ENCODE measurements around the gene SPATC1L.

SPATC1L gene

DNA sequence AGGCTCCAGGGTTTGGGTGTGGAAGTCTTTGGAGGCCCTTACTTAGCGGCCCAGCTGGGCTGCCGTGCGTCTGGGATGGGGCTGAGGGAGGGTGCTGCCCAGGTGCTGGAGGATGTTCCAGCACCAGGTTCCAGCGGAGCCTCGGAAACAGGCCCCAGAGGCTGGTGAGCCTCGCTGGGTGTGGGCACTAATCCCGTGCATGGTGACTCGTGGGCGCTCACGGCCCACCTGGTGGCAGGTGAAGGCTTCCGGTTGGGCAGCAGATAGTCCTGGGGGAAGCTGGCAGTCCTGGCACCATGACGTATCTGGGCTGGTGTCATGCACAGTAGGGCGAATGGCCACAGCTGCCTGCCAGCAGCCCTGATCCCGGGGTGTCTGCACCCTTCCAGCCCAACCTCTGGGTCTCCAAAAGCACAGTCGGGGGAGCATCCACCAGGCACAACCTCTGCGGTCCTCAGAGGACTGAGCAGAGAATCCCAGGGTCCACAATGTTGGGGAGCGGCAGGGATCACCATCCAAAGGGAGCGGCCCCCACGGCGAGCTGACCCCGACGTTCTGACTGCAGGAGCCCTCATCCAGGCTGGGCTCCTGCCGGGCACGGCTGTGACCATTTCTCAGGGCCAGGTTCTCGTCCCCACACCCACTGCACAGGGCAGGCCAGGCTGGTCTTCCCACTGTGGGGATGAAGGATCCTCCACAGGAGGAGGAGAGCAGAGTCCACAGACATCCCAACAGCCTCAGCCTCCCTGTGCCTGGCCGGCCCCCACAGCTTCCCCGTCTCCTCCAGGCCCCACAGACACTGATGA lies 54.2 kb downstream of the SPATC1L start:
- no peak for DNase-seq

- no peak for DNase-seq
Observed at GRCh38 chr21:46128933-46129571, 55.2 kb downstream of the SPATC1L start.

- no peak for DNase-seq
Observed at GRCh38 chr21:46128106-46128932, 55.9 kb downstream of the SPATC1L start.

- no peak for DNase-seq
Observed at GRCh38 chr21:46127239-46128105, 56.8 kb downstream of the SPATC1L start.

DNA sequence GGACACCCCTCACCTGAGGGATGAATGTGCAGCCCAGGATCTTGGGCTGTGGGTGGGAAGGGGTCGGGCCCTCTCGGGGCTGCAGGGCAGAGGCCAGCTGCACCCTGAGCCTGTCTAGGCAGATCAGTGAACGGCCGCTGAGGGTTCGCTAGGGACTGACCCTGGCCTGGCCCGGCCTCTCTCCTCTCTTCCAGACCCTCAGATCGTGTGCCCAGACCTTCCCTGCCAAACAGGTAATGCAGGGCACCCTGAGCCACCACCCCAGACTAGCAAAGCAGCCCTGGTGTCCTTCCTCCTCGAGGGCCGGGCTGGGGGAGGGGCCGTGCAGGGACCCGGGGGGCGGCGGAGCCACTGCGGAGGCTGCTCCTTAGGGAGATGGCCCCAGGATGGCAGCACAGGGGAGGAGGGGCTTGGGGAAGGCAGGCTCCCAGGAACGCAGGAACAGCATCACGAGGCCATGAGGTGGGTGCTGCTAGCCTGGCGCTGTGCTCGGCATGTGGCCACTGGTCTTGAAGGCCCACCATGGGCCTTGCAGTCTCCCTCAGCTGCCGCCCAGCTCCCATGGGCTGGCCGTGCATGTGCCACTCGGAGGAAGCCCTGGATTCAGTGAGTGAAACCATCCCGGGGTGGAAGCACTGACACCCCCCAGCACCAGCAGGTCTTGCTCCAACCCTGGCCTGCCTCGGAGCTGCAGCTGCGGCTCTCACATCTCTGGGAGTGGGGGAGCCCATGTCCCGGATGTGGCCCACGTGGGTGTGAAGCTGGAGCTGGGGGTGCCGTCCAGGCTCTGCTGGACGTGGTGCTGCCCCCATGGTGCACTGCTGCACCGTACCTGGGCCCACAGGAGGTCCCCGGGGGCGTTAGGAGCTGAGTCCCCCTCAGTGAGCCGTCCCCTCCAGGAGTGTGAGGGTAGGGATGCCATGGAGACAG lies 57.7 kb downstream of the SPATC1L start:
- DNase-seq: no peak

DNA sequence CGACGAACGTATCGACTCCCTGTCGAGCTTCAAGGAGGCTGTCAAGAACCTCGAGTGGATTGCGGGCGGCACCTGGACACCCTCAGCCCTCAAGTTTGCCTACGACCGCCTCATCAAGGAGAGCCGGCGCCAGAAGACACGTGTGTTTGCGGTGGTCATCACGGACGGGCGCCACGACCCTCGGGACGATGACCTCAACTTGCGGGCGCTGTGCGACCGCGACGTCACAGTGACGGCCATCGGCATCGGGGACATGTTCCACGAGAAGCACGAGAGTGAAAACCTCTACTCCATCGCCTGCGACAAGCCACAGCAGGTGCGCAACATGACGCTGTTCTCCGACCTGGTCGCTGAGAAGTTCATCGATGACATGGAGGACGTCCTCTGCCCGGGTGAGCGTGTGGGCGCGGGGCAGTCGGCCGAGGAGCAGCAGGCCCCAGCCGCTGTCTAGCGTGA lies 58.4 kb downstream of the SPATC1L start:
- DNase-seq: no peak

DNA sequence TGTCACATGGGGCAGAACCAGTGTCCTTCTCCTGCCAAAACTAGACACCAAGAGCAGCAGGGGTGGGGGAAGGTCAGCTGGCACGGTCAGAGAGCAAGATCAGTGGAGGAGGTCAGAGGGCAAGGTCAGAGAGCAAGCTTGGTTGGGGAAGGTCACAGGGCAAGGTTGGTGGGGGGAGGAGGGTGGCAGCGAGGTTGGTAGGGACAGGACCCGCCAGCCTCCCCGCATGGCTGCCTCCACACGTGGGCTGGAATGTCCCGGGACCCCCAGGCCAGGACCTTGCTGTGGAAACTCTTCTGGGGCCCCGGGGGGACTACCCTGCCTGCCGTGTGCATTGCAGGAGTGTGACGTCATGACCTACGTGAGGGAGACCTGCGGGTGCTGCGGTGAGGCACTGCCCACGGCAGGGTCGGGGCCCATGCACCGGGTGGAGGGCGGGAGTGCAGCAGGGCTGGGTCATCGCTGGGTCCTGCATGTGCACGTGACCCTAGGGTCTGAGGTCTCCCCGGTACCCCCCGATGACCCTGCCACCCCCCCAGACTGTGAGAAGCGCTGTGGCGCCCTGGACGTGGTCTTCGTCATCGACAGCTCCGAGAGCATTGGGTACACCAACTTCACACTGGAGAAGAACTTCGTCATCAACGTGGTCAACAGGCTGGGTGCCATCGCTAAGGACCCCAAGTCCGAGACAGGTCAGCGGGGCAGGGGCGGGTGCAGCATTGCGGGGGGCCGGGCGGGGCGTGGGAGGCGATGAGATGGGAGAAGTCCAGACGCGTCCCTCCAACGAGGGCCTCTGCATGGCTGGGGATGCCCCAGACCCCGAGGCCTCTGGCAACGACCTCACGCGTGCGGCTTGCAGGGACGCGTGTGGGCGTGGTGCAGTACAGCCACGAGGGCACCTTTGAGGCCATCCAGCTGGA lies 59.1 kb downstream of the SPATC1L start:
- DNase-seq: no peak

GRCh38 chr21:46124083-46124925 lies 60.0 kb downstream of the SPATC1L start:
- no peak for DNase-seq

DNA sequence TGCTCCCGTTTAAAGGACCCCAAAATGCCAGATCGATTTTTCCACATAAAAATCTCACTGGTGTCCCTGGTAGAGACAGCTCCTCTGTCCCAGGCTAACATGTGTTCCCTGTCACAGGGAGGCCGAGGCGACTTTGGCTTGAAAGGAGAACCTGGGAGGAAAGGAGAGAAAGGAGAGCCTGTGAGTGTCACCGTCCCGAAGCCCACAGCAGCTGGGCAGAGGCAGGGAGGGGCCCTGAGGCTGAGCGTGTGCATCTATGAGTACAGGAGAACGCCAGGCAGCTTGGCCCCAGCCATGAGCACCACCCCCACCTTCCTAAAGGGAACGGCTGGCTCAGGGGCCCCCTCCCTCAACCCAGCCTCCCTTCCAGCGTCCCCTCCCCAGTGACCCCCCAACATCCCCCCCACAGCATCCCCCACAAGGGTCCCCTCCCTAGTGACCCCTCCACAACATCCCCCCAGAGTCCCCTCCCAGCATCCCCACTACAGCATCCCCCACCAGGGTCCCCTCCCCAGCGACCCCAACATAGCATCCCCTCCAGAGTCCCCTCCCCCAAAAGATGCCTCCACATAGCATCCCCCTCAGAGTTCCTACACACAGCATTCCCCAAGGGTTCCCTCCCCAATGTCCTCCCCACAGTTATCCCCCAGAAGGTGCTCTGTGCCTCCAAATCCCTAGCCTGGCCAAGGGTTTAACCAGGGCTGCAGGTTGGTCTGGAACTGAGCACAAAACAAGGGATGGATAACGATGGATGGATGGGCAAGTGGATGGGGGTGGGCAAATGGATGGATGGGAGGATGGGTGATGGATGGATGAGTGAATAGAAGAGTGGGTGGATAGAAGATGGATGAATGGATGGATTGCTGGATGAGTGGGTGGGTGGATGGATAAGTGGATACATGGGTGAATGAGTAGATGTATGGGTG lies 61.2 kb downstream of the SPATC1L start:
- no peak for DNase-seq

GRCh38 chr21:46122237-46122671 lies 62.0 kb downstream of the SPATC1L start:
- DNase-seq: no peak

DNA sequence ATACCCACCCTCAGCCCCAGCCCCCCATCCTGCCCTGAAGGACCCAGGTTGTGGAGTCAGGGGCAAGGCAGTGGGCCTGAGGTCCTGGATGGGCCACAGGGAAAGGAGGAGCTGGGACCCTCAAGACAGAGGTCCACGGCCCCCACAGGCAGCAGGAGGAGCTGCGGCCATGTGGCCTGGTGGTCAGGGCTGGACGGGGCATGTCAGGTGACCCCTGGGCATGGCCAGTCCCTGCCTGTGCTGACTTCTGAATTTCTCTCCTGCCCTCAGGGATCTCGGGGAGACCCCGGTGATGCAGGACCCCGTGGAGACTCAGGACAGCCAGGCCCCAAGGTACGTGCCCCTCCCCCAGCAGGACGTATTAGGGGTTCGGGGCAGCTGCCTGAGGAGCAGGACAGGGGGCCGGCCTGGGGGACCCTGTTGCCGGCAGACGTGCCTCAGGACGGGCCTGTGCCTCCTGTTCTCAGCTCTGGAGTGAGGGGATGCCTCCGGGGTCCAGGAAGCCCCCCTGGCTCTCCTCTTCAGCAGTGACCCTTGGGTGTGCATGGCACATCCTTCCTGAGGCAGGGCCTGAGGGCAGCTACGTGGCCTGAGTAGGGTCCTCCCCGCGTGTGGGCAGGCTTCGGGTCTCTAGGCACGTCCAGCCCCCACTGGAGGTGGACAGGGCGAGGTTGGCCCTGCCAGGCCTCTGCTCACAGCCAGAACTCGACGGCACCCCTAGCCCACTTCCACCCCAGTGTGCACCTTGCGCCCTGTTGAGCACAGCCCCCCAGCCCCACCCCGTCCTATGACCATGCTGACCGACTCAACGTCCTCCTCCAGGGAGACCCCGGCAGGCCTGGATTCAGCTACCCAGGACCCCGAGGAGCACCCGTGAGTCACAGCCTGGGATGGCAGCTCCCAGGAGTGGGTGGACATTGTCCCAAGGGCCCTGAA lies 62.7 kb downstream of the SPATC1L start:
- no peak for DNase-seq

DNA sequence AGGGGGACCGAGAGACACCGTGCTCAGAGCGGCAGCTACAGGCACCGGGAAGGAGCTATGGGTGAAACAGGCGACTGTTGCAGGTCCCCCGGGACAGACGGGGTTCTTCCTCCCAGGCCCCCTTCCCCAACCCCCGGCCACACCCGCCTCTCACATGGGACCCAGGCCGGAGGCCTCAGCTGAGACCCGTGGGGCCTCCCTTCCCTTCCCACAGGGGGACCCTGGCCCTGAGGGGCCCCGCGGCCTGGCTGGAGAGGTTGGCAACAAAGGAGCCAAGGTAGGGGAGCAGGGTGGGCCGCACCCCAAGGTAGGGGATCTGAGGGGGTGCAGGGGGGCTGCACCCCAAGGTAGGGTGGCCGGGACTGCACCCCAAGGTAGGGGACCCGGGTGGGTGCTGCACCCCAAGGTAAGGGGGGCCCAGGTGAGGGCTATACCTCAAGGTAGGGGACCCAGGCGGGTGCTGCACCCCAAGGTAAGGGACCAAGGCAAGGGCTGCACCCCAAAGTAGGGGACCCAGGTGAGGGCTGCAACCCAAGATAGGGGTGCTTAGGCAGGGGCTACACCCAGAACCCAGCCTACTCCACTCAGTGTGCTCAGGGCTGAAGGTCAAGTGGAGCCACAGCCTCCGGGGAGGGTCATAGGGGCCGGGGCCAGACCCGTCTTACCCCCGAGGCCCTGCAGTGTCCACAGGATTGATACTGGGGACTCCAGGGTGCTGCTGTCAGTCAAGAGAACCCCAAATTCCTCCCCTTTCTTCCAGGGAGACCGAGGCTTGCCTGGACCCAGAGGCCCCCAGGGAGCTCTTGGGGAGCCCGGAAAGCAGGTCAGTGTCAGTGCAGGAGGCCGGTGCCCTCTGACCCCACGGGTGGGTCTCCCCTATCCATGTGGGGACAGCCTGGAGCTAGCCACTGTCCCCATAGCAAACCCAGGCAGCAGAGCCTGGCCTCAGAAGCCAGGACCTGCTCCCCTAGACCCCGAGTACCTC lies 63.7 kb downstream of the SPATC1L start:
- DNase-seq: no peak

- DNase-seq: no peak
Observed at GRCh38 chr21:46119637-46120271, 64.5 kb downstream of the SPATC1L start.

- no peak for DNase-seq
Observed at GRCh38 chr21:46119144-46119636, 65.1 kb downstream of the SPATC1L start.

Data from stimulated activated CD4-positive, alpha-beta T cell treated with anti-CD3 and anti-CD28 coated beads, Interleukin-2, amount 100 ng/mL, for 48 hours (primary cell).